ENCODE measurements around the gene FBXL5. TPM values are rescaled to one million over a fixed set of nuclear protein-coding genes. Genes with fewer than 3 reads are reported as not detected.
A peak's percentile ranks its signal among the peaks of the same experiment; 100 is the strongest.

Gene FBXL5
- total RNA-seq, 1 donor from 2014 or later, result 219 TPM

GRCh38 chr4:15681067-15681371 lies 25.9 kb upstream of the FBXL5 start:
- no peak for FAIRE-seq
- no peak for DNase-seq (ENCODE audit: low spot score in 2 of 2)

GRCh38 chr4:15677507-15677988 lies 22.4 kb upstream of the FBXL5 start:
- FAIRE-seq (no peak), DNase-seq (ENCODE audit: low spot score in 2 of 2) (no peak)

- FAIRE-seq (peak; percentile 6), DNase-seq (ENCODE audit: low spot score in 2 of 2) (no peak)
Measured at GRCh38 chr4:15676899-15677298, 21.7 kb upstream of the FBXL5 start.

- DNase-seq (ENCODE audit: low spot score in 2 of 2), result no peak
- FAIRE-seq, result peak; percentile 6
Measured at GRCh38 chr4:15676039-15676438, 20.9 kb upstream of the FBXL5 start.

- DNase-seq (ENCODE audit: low spot score in 2 of 2) (no peak), FAIRE-seq (no peak)
Measured at GRCh38 chr4:15675356-15675755, 20.2 kb upstream of the FBXL5 start.

GRCh38 chr4:15674926-15675325 lies 19.8 kb upstream of the FBXL5 start:
- FAIRE-seq, result no peak
- DNase-seq (ENCODE audit: low spot score in 2 of 2), result no peak

GRCh38 chr4:15674046-15674445 lies 18.9 kb upstream of the FBXL5 start:
- DNase-seq (ENCODE audit: low spot score in 2 of 2) (no peak), FAIRE-seq (no peak)

- FAIRE-seq (no peak), DNase-seq (ENCODE audit: low spot score in 2 of 2) (no peak)
Measured at GRCh38 chr4:15673337-15673736, 18.2 kb upstream of the FBXL5 start.

- FAIRE-seq (no peak), DNase-seq (ENCODE audit: low spot score in 2 of 2) (no peak)
Measured at GRCh38 chr4:15672101-15672500, 16.9 kb upstream of the FBXL5 start.

DNA sequence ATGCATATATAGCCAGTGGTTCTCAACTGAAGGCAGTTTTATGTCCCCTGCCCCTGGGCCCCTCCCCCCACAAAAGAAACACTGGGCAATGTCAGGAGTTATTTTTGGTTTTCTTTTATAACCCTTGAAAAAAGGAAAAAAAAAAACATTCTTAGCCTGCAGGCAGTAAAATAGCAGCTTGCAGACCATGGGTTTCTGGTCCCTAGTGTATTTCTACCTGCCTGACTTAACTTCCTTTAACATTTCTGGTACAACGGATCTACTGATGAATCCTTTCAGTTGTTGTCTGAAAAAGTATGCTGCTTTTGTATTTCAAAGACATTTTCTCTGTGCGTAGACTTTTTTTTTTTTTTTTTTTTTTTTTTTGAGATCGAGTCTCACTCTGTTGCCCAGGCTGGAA lies 15.4 kb upstream of the FBXL5 start:
- FAIRE-seq, result no peak
- DNase-seq (ENCODE audit: low spot score in 2 of 2), result no peak

DNA sequence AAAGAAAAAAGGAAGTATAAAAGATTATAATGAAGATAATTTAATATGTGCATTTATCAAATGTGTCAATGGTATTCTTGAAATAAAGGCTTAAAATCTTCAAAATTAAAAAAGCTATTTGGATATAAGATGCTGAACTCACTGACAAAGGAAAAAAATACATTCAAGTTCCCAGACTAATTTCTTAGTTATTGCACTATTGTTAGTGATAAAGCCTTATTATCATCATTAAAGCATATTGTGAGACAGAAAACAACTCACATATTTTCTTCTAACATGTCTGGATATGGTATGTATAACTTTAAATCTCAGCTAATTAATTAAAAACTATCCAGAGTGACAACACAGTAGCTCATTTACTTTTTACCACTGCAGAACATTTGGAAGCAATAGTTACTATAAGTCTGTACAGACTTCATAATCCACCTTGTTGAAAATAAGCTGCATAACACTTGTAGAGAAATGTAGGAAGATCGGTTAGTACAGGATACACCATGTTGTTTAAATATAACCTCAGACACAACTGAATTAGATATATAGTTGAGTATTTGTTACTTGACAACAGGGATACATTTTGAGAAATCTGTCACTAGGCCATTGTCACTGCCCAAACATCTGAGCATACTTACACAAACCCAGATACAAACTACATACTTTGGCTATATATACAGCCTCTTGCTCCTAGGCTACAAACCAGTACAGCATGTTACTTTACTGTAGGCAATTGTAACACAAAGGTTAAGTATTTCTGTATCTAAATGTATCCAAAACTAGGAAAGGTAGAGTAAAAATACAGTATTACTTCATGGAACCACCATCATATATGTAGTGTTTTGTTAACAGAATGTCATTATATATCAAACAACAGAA lies 13.6 kb upstream of the FBXL5 start:
- no peak for FAIRE-seq
- no peak for DNase-seq (ENCODE audit: low spot score in 2 of 2)

DNA sequence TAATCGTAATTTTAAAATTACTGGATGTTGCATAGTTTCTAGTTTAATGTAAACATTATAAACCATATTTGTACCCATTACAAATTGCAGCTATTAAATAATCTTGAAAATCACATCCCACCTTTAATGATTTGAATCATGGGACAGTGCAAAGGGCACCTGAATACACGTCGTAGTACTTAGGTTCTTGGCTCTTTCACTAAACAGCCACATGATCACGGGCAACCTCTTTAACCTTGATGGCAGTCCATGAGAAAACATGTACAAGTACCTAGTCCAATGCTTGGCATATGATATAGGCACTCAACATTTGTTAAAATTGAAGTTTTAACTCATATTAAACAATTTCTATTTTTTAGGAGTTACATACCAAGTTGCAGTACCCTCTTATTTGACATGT lies 11.8 kb upstream of the FBXL5 start:
- DNase-seq (ENCODE audit: low spot score in 2 of 2) (no peak), FAIRE-seq (no peak)

GRCh38 chr4:15665753-15666365 lies 10.7 kb upstream of the FBXL5 start:
- DNase-seq (ENCODE audit: low spot score in 2 of 2) (no peak), FAIRE-seq (no peak)

DNA sequence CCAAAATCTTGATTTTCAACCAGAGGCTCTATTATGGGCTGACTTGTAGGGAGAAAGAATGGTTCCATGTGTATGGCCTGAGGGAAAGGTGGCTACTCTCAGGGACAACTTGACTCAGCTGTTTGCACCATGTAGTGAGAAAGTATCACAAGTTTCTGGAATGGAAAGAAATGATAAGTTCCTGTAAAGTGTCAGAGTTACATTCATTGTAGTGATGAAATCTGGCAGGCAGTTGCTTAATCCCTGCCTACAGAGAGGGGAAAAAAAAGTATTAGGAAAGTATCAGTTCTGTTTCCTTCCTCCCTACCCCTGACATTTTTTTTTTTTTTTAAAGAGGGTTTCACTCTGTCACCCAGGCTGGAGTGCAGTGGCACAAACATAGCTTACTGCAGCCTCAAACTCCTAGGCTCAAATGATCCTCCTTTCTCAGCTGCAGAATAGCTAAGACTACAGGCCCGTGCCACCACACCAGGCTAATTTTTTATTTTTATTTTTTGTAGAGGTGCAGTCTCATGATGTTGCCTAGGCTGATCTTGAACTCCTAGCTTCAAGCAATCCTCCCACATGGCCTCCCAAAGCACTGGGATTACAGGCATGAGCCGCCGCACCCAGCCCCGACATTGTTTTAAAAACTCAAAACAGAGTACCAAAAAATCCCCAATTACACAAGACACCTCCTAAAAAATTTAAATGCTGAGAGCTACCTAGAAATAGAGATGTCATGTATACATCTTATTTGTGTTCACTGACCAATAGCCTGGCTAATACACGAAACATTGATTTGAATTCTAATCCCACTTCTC lies 4.8 kb upstream of the FBXL5 start:
- DNase-seq (ENCODE audit: low spot score in 2 of 2), result no peak
- FAIRE-seq, result no peak

DNA sequence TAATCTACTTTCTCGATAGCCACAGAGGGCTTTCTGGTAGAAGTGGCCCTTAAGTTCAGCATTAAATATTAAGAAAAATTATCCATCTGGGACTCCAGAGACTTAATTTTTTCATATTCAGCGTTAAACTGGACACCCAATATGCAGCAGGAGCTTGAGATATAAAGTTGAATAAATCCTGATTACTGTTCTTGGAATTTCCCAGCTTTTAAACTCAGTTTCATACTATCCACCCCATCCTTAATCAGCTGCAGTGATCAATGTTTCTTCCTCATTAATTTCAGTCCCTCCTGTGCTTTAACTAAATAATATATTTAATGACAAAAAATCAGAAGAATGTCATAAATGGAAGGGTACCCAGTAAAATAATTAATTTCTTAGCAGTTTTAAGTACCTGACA lies 3.6 kb upstream of the FBXL5 start:
- DNase-seq (ENCODE audit: low spot score in 2 of 2) (no peak), FAIRE-seq (no peak)

- no peak for FAIRE-seq
- no peak for DNase-seq (ENCODE audit: low spot score in 2 of 2)
Measured at GRCh38 chr4:15658136-15658770, 3.1 kb upstream of the FBXL5 start.

DNA sequence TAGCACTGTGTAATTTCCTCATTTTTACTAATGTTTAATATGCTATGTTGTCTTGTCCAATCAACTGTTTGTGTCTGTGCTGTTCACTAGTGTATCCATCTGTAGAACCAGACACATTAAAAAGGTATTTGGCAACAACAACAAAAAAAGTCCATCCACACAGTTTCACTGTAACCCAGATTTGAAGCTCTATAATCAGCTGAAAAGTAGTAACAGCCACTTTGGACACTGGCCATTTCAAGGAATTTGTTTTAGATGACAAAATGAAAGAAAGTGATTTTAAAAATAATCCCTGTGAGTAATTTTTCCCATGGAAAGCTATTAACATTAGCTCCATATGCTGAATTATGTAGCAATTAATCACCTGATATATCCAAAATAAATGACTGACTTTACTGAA lies 2.2 kb upstream of the FBXL5 start:
- FAIRE-seq (no peak), DNase-seq (ENCODE audit: low spot score in 2 of 2) (no peak)

GRCh38 chr4:15656038-15656470 lies 897 bp upstream of the FBXL5 start:
- no peak for FAIRE-seq
- peak in 1 of 2 donors; percentile 20 for DNase-seq (ENCODE audit: low spot score in 2 of 2)

- DNase-seq (ENCODE audit: low spot score in 2 of 2), result peak in 1 of 2 donors; percentile 44
- no peak for FAIRE-seq
Measured at GRCh38 chr4:15654593-15655222, 449 bp downstream of the FBXL5 start.

GRCh38 chr4:15653864-15654592 lies 1.1 kb downstream of the FBXL5 start:
- DNase-seq (ENCODE audit: low spot score in 2 of 2) (peak in 1 of 2 donors; percentile 35), FAIRE-seq (no peak)
